ENCODE results near the gene ZNF541. TPM values are rescaled to one million over a fixed set of nuclear protein-coding genes. Genes with fewer than 3 reads are reported as not detected.

ZNF541 gene
- total and polyA plus RNA-seq, 10 donors = 0.20 to 1.2 (median 0.46) TPM

- H3K27ac ChIP-seq = peak overlapping the region in 1 of 8 donors; percentile 36
- H3K9me3 ChIP-seq = no peaks in the 10 kb centered on the region
- no peak overlapping the region for H3K4me3 ChIP-seq
- intact Hi-C loops (cut with DNase I; ENCODE audit: low total_unique reads) = no loop called here
- H3K27me3 ChIP-seq (replicated peaks in 1 of 7) = no peaks in the 10 kb centered on the region
- H3K4me1 ChIP-seq = peaks cover 13 to 97% (median 58%) of the 10 kb centered on the region in 6 donors
- TF ChIP-seq POLR2A (IDR thresholded peaks at IDR 0.05) = no peak
- no peak for TF ChIP-seq CTCF (IDR thresholded peaks at IDR 0.05 in 8 of 11, conservative IDR thresholded peaks at IDR 0.05 in 3 of 11)
- no peak for TF ChIP-seq POLR2AphosphoS5 (IDR thresholded peaks at IDR 0.05)
- no peak for DNase-seq
- H3K36me3 ChIP-seq = peaks cover 0 to 40% (median 0%) of the 10 kb centered on the region in 6 donors
- WGBS, 5 donors = 69 to 89% (median 89%) methylated on average over 5 to 7 of the region's 7 CpGs
These were observed 42.8 kb upstream of the ZNF541 start for GRCh38 chr19:47615714-47616113.

GRCh38 chr19:47615230-47615629 lies 42.3 kb upstream of the ZNF541 start:
- DNase-seq = no peak
- WGBS, 5 donors = 67 to 90% (median 77%) methylated on average over 7 of the region's 7 CpGs
- H3K9me3 ChIP-seq = no peaks in the 10 kb centered on the region
- TF ChIP-seq POLR2AphosphoS5 (IDR thresholded peaks at IDR 0.05) = peak in 1 of 3 donors; percentile 8
- TF ChIP-seq CTCF (IDR thresholded peaks at IDR 0.05 in 8 of 11, conservative IDR thresholded peaks at IDR 0.05 in 3 of 11) = no peak
- H3K36me3 ChIP-seq = peaks cover 0 to 35% (median 0%) of the 10 kb centered on the region in 6 donors
- H3K4me1 ChIP-seq = peaks cover 15 to 97% (median 63%) of the 10 kb centered on the region in 6 donors
- no peak overlapping the region for H3K27ac ChIP-seq
- intact Hi-C loops (cut with DNase I; ENCODE audit: low total_unique reads) = no loop called here
- H3K4me3 ChIP-seq = no peak overlapping the region
- no peaks in the 10 kb centered on the region for H3K27me3 ChIP-seq (replicated peaks in 1 of 7)

- Histone ChIP-seq H3K36me3 (peaks cover 0 to 29% (median 0%) of the 10 kb centered on the region in 6 donors), H3K4me3 (no peak overlapping the region), H3K9me3 (no peaks in the 10 kb centered on the region), H3K27ac (no peak overlapping the region), H3K4me1 (peaks cover 15 to 97% (median 63%) of the 10 kb centered on the region in 6 donors), H3K27me3 (replicated peaks in 1 of 7) (no peaks in the 10 kb centered on the region)
- no peak for DNase-seq
- no peak for TF ChIP-seq POLR2A (IDR thresholded peaks at IDR 0.05)
- TF ChIP-seq POLR2AphosphoS5 (IDR thresholded peaks at IDR 0.05) = no peak
- intact Hi-C loops (cut with DNase I; ENCODE audit: low total_unique reads) = no loop called here
- WGBS, 5 donors = 95 to 98% (median 97%) methylated on average over 10 of the region's 10 CpGs
These were observed 41.6 kb upstream of the ZNF541 start for GRCh38 chr19:47614559-47614958.

- Histone ChIP-seq H3K27ac (no peak overlapping the region), H3K27me3 (replicated peaks in 1 of 7) (no peaks in the 10 kb centered on the region), H3K36me3 (peaks cover 0 to 29% (median 0%) of the 10 kb centered on the region in 6 donors), H3K4me1 (peaks cover 15 to 92% (median 61%) of the 10 kb centered on the region in 6 donors), H3K9me3 (no peaks in the 10 kb centered on the region), H3K4me3 (no peak overlapping the region)
- DNase-seq = no peak
- TF ChIP-seq CTCF (IDR thresholded peaks at IDR 0.05 in 8 of 11, conservative IDR thresholded peaks at IDR 0.05 in 3 of 11) (no peak), POLR2AphosphoS5 (IDR thresholded peaks at IDR 0.05) (no peak), POLR2A (IDR thresholded peaks at IDR 0.05) (no peak)
- intact Hi-C loops (cut with DNase I; ENCODE audit: low total_unique reads) = no loop called here
- WGBS, 5 donors = 73 to 77% (median 74%) methylated on average over 3 of the region's 3 CpGs
These were observed 41.0 kb upstream of the ZNF541 start for GRCh38 chr19:47614021-47614295.
